HG03196 (cell line): ENCODE results near the gene SCAF1.

ENCODE experiments used
- ATAC-seq: cut with Tn5 transposase; IDR thresholded peaks from one replicate; pipeline ENCODE4 v1.9.1; 2021; ENCODE audit not compliant: unreplicated experiment

The SCAF1 gene

GRCh38 chr19:49684983-49685553 is 43.1 kb downstream of the SCAF1 start:
- no peak for ATAC-seq

GRCh38 chr19:49685845-49686332 is 43.9 kb downstream of the SCAF1 start:
- ATAC-seq = no peak

- ATAC-seq = no peak
Measured at GRCh38 chr19:49686503-49687088, 44.6 kb downstream of the SCAF1 start.

GRCh38 chr19:49687150-49687549 is 45.1 kb downstream of the SCAF1 start:
- ATAC-seq = no peak

- ATAC-seq = no peak
Measured at GRCh38 chr19:49687566-49688316, 45.7 kb downstream of the SCAF1 start.

DNA sequence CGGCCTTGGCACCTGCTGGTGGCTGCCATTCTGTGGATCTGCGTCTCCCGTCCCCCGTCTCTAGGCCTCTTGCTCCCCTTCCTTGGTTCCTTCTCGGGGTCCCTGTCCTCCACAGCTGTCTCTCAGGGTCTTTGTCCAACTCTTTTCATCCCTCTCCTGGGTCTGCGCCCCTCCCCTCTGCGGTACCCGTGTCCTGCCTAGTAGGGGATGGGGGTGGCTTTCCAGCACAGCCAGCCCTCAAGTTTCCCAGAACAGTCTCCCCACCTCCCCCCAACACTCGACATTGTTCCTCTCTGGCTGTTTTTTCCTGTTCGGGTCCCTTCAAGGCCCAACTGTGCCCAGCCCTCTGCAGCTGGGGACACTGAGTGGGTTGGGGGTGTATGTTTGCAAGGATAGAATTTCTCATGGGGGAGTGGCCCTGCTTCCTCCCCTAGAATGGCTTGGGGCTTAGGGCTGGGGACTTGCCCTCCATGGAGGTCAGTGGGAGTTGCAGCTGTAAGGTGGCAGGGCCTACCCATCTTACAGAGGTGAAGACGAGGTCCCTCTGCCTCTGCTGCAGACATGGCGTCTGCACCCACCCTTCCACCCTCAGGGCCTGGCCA is 46.6 kb downstream of the SCAF1 start:
- no peak for ATAC-seq

GRCh38 chr19:49689133-49690078 is 47.4 kb downstream of the SCAF1 start, which contains the start of gene ADM5:
Gene ADM5, plus strand, starts transcription at chr19:49689594. Its CDS starts 244 bp downstream, at chr19:49689838.
- no peak for ATAC-seq

DNA sequence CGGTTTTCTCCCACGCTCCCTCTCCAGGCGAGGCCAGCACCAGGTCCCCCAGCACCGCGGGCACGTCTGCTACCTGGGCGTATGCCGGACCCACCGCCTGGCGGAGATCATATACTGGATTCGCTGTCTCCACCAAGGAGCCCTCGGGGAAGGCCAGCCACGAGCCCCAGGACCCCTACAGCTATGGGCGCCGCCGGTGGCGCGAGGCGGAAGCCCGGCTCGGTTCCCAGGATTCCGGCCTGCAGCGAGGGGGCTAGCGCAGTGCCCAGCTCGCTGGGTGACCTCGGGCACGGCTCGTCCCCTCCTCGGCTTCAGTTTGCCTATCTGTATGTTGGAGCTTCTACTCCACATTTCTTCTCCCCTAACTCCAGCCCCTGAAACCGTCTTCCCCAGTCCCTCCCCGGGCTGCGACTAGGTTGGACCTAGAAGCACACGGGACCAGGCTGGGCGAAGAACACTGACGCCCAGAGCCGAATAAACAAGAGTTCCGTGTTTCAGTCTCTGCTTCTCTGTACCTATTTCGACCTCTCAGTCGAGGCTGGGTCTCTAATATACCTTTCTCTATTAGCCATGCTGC is 48.2 kb downstream of the SCAF1 start:
- ATAC-seq = no peak

DNA sequence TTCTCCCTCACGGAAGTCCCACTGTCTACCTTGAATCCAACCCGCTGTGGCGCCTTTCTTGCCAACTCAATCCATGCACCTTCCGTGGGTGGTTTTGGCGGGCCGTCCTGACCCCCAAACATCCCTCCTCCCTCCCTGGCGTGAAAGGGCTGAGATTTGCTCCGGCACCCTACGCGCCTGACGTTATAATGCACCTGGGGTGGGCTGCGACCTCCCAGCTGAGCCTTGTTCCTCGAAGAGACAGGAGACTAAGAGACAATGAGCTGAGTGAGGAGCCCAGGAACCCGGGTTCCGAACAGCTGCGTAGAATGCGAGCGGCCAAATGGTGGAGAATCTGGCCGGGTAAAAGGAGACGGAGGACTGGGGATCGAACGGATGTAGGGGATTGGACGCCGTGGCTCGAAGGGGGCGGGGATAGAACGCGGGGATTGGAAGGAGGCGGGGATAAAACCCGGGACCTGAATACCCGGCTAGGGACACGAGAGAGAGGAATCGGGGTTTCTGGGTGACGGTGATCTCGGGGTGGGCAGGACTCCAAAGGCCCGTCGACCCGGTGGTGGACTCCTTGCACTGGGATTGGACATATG is 48.7 kb downstream of the SCAF1 start, which contains the start of gene CPT1C:
TSS of gene CPT1C (plus strand) at position 461 of the 587 bp plus-strand sequence. CDS start 1,137 bp downstream, outside the sequence.
- no peak for ATAC-seq

- ATAC-seq = no peak
Measured at GRCh38 chr19:49691243-49692146, 49.5 kb downstream of the SCAF1 start.

DNA sequence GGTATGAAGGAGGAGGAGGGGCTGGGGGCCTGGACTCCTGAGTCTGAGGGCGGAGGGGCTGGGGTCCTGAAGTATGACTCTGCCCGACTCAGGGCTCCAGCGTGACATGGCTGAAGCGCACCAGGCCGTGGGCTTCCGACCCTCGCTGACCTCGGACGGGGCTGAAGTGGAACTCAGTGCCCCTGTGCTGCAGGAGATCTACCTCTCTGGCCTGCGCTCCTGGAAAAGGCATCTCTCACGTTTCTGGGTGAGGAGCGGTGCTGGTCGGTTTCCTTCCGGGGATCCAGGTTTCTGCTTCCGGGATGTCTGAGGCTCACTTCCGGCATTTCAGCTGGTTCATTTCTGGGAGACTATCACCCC is 50.1 kb downstream of the SCAF1 start:
- no peak for ATAC-seq

DNA sequence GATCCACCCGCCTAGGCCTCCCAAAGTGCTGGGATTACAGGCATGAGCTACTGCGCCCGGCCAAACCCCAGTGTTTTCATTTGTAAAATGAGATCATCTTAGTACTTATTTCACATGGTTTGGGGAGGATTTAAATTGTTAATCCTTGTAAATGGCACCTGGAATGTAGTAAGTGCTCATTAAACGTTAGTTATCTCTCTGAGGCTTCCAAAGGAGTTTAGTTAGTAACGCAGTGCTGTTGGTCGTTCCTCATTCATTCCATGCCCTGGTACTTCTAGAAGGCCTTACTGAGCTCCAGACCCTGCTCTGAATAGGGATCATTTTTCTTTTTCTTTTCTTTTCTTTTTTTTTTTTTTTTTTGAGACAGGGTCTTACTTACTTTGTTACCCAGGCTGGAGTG is 54.1 kb downstream of the SCAF1 start:
- no peak for ATAC-seq

GRCh38 chr19:49696865-49697264 is 54.9 kb downstream of the SCAF1 start:
- ATAC-seq = no peak

DNA sequence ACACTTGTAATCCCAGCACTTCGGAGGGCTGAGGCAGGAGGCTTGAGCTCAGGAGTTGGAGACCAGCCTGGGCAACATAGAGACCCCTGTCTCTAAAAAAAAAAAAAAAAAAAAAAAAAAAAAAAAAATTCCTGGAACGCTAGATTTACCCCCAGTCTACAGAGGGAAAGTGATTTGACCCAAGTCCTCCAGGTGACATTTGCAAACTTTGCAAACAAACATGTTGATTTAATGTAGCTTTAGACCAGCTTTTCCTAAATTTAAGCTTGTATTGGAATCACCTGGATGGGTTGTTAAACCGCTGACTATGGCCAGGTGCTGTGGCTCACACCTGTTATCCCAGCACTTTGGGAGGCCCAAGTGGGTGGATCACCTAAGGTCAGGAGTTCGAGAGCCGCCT is 57.4 kb downstream of the SCAF1 start:
- no peak for ATAC-seq

DNA sequence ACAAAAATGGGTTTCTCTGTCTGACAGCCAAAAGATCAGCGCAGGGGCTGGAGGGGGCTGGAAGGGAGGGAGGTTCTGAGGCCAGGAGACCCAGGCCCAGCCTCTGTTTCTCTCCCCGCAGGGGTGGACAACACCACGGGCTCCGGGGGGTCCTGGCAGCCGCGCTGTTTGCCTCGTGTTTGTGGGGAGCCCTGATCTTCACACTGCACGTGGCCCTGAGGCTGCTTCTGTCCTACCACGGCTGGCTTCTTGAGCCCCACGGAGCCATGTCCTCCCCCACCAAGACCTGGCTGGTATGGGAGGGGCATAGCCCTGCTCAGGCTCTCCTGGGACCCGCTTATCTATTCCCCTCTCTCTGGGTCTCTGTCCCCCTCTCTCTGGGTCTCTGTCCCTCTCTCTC is 58.6 kb downstream of the SCAF1 start:
- no peak for ATAC-seq

GRCh38 chr19:49701271-49701786 is 59.3 kb downstream of the SCAF1 start:
- no peak for ATAC-seq

DNA sequence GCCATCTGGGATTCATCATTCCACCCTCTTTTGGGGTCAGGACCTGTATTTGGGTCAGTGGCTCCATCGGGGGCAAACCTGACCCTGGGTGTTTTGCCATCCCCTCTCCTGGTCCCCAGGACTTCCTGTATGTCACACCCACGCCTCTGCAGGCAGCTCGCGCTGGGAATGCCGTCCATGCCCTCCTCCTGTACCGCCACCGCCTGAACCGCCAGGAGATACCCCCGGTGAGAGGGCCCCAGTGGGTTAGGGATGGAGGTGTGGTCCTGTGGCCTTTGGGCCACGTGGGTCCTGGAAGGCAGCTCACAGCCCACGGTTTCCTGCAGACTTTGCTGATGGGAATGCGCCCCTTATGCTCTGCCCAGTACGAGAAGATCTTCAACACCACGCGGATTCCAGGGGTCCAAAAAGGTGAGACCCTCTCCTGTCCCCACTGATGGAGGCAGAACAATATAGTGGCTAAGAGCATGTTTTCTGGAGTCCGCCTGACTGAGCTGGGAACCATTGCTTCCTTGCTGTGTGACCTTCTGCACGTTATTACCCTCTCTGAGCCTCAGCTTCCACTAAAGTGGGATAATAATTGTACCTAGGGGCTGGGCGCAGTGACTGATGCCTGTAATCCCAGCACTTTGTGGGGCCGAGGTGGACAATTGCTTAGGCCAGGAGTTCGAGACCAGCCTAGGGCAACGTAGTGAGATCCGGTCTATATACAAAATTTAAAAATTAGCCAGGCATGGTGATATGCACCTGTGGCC is 63.1 kb downstream of the SCAF1 start:
- no peak for ATAC-seq

- no peak for ATAC-seq
Measured at GRCh38 chr19:49705919-49706318, 63.9 kb downstream of the SCAF1 start.
